Activated T-helper 9 cell treated with anti-CD3 and anti-CD28 coated beads, Interleukin-2, amount 50 U/mL, for 16 hours (primary cell): ENCODE results near the gene GINS1.

Source experiments
- DNase-seq: peaks from one replicate; pipeline ENCODE4 v3.0.0-alpha.2; 2020; ENCODE audit warnings: low read depth

The GINS1 gene

GRCh38 chr20:25494506-25495188, 87.2 kb downstream of the GINS1 start:
- no peak for DNase-seq

- DNase-seq = no peak
Observed at GRCh38 chr20:25495189-25495824, 87.8 kb downstream of the GINS1 start.

GRCh38 chr20:25496165-25496967, 88.9 kb downstream of the GINS1 start:
- no peak for DNase-seq

GRCh38 chr20:25496968-25497401, 89.5 kb downstream of the GINS1 start:
- no peak for DNase-seq

- DNase-seq = no peak
Observed at GRCh38 chr20:25497586-25498279, 90.3 kb downstream of the GINS1 start.
